Fibroblast of upper back skin (primary cell): ENCODE measurements around the gene KLF1.
"Not testable (repeated sequence)": the region's sequence is repeated elsewhere in the genome, so short reads cannot be mapped to it uniquely, and the experiment has no call there.

Experiments used
- DNase-seq: peaks from one replicate; pipeline ENCODE4 v3.0.0-alpha.2; 2013

Gene KLF1

DNA sequence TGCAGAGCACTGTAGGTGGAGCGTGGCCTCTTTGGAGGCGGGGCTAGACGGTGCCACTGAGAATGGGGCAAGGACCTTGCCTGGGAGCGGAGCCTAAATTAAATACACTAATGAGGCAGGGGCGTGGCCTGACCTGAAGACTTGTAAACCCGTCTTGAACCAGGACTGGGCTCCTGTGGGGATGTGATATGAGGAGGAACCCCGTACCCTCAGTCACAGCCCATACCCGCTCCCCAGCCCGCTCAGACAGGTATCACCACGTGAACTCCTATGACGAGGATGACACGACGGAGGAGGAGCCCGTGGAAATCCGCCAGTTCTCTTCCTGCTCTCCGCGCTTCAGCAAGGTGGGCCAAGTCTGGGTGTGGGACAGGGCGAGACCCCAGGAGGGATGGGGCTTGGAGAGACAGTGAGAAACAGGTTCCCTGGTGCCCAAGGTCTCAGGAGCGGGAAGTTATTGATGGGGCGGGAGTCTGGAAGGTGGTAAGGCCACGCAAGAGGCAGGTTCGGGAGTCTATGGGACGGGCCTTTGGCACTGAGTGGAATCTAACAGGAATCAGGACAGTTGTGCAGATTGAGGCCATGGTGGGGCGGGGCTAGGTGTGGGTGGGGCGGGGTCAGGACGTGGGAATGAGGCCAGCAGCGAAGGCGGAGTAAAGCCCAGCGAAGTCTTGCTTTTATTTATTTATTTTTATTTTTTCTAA lies 20.4 kb downstream of the KLF1 start:
- no peak for DNase-seq

GRCh38 chr19:12865746-12866415 lies 21.1 kb downstream of the KLF1 start:
- DNase-seq = no peak

GRCh38 chr19:12864721-12865715 lies 22.0 kb downstream of the KLF1 start:
- no peak for DNase-seq

DNA sequence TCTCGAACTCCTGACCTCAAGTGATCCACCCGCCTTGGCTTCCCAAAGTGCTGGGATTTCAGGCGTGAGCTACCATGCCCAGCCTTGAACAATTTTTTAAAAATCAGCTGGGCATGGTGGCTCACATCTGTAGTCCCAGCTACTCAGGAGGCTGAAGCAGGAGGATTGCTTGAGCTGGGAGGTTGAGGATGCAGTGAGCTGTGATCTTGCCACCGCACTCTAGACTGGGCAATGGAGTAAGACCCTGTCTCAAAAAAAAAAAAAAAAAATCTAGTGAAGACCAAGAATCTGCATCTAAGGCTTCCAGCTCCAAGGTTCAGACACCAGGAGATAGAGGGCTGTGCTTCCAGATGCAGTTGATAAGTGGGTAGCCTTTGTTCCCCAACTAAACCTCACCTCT lies 22.9 kb downstream of the KLF1 start:
- DNase-seq = no peak

- no peak for DNase-seq
Measured at GRCh38 chr19:12859546-12859945, 27.5 kb downstream of the KLF1 start.

DNA sequence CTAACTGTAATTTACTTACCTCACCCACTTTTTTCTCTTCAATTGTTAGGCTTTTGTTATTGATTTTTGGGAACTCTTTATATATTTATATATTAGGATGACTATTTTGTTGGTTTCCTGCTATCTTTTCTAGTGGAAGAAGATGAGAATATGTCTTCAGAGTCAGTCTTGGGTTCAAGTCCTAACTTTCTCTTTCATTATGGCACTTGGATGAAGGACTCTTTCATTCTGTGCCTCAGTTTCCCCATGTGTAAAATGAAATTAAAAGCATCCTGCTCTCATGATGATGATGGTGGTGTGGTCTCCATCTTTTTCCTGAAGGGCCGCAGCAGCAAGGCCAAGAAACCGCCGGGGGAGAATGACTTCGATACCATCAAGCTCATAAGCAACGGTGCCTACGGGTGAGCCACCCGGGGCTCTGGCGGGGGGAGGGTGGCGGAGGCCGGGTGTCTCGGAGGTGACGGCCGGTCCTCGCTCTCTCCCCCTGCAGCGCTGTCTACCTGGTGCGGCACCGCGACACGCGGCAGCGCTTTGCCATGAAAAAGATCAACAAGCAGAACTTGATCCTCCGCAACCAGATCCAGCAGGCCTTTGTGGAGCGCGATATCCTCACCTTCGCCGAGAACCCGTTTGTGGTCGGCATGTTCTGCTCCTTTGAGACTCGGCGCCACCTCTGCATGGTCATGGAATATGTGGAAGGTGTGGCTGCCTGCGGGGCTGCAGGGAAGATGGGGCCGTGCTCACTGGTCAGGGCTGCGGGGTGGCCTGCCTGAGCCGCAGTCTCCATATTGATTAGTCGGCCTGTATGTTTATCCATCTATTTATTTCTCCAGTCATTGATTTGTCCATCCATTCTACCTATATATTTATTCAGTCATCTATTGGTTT lies 28.7 kb downstream of the KLF1 start:
- DNase-seq = no peak

- no peak for DNase-seq
Measured at GRCh38 chr19:12856653-12857052, 30.3 kb downstream of the KLF1 start.

DNA sequence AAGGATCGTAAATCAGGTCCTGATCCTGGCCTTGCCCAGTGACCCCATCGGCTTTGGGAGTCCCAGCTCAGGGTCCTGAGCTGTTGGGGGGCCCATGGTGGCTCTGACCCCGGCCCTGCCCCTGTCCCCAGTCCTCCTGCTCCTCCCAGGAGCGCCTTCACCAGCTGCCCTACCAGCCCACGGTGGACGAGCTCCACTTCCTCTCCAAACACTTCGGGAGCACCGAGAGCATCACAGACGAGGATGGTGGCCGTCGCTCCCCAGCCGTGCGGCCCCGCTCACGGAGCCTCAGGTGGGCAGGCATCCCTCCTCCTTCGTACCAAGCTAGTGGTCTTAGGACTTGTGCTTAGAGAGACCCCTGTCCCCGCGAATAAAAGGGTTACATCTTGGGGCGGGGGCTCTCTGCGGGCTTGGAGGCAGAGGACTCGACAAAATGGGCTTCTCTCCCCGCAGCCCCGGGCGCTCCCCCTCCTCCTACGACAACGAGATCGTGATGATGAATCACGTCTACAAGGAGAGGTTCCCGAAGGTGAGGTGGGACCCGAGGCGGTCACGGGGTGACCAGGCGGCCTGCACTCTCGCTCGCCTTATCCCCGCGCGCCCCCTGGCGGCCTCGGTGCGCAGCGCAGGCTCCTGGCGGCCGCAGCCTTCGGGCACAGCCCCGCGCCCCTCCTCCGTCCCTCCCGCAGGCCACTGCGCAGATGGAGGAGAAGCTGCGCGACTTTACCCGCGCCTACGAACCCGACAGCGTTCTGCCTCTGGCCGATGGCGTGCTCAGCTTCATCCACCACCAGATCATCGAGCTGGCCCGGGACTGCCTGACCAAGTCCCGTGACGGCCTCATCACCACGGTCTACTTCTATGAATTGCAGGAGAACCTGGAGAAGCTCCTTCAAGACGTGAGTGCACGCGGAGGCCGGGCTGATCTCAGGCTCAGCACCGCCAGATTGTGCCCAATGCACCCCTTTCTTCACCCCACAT lies 39.6 kb downstream of the KLF1 start:
- DNase-seq = peak; percentile 72

DNA sequence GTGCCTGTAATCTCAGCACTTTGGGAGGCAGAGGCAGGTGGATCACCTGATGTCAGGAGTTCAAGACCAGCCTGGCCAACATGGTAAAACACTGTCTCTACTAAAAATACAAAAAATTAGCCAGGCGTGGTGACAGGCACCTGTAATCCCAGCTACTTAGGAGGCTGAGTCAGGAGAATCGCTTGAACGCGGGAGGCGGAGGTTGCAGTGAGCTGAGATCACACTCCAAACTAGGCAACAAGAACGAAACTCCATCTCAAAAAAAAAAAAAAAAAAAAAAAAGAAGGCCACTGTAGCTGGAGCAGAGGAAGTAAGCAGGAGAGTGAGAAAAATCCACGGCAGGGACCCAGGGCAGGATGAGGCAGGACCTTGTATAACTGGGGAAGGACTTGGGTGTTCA lies 40.4 kb downstream of the KLF1 start:
- DNase-seq = not testable (repeated sequence)

DNA sequence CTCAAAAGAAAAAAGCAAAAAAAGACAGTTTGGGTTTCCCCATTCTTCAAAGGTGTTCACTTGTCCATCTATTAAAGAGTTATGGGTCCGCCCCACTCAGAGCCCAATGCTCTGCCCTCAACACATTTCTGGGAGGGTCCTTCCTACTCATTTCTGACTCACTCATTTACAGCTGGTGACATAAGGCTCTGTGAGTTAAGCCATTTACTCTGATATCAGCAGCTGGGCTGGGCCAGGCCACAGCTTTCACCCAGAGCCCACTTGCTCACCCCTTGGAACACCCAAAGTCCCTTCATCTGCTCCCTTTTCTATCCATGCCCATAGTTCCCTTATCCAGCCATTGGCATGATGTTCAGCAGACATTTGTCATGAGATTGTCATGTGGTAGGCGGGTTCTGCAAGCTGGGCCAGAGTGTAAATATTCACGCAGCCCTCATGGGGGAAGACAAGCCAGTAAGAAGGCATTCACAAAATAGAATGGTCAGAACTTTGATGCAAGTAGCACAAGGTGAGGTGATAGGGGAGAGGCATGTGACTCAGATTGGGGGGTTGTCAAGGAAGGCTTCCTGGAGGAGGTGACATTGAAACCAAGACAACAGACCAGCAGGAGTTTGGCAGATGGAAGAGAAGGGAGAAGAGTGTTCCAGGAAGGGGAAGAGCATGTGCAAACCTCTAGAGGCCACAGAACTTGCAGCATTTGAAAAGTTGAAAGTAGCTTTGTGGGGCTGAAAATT lies 42.8 kb downstream of the KLF1 start:
- no peak for DNase-seq

- DNase-seq = no peak
Measured at GRCh38 chr19:12843328-12843727, 43.7 kb downstream of the KLF1 start.

- no peak for DNase-seq
Measured at GRCh38 chr19:12842511-12842910, 44.5 kb downstream of the KLF1 start.

- DNase-seq = peak; percentile 21
Measured at GRCh38 chr19:12841094-12841493, 45.9 kb downstream of the KLF1 start.

DNA sequence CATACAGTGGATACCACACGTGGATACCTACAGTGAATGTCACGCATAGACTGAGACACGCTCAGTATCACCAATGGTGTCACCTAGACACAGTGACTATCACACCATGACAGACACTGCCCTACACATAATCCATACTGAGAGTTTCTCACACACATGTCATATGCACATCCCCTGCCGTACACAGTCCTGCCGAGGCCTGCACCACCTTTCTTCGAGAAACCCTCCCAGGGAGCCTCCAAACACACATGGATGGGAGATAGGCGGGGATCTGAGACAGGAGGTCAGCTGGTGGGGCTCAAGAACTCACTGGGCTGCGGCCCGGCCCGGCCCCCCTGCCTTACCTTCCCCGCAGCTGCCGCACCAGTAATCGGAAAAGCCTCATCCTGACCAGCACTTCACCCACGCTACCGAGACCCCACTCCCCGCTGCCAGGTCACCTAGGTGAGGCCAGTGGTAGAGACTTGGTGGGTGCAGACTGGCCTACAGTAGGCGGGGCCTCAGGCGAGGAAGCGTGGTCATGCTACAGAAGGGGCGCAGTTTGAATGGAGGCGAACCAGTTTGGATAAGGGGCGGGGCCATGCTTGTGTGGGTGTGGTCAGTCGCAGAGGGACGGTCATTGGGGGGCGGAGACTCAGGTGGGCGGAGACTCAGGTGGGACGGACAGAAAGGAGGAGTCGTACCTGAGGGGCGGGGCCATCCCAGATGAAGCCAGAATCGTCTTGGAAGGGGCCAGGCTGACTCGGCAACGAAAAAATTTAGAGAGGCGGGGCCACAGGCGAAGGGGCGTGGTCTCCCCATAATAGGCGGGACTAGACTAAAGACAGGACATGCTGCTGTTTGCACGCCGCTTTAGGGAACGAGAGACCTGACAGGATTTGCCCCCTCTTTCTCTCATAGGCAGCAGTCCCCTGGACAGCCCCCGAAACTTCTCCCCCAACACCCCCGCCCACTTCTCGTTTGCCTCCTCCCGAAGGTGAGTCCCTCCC lies 46.6 kb downstream of the KLF1 start:
- peak; percentile 58 for DNase-seq

GRCh38 chr19:12838886-12839756 lies 47.9 kb downstream of the KLF1 start:
- no peak for DNase-seq

DNA sequence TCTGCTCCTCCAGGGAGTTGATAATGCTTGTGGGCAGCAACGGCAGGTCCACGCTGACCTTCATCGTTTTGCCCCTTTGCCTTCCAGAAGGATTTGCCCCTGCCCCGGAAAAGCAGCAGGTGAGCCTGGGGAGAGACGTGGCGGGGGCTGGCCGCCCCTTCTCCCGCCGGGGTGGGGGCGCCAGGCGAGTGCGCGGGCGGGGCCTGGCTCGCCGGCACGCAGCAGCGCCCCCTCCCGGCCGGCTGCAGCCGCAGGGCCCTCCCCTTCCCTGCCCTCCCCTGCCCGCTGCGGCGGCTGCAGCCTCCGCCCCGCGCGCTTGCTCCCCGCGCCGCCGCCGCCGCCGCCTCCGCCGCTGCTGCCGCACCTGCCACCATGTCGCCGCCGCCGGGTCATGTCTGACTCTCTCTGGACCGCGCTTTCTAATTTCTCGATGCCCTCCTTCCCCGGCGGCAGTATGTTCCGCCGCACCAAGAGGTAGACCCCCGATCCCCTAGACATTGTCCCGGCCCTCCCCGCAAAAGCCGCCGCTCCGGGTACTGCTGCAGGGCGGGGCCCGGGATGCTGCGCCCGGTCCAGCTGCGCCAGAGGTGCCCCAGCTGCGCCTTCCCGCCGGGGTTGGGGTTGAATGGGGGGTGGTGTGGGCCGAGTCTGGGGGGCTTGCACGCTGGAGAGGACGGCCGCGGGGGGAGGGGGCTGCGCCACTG lies 48.7 kb downstream of the KLF1 start, which contains the start of gene MAST1:
Gene MAST1, plus strand, starts transcription at position 334 of the 704 bp plus-strand sequence. Its CDS starts 58 bp downstream, at position 392.
- no peak for DNase-seq

- DNase-seq = no peak
Measured at GRCh38 chr19:12837225-12837624, 49.8 kb downstream of the KLF1 start.
